ENCODE results near the gene RPLP2.

DNA sequence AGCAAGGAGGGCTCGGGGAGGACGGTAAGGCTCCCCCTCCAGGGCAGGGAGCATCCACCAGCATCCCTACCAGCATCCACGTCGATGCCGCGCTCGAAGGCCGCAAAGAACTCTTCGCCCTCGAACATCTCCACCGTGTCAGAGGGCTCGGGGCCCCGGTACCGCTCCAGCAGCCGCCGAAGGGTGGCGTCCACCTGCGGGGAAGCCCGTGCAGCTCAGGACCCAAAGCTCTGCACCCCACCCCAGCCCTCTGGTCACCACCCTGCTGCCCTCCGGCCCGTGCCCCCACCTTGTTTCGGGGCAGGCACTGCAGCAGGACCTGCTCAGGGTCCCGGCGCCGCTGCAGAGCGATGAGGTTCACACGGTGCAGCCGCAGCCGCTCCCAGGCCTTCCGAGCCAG, 9.3 kb upstream of the RPLP2 start:
- TF ChIP-seq, protein P1, sequence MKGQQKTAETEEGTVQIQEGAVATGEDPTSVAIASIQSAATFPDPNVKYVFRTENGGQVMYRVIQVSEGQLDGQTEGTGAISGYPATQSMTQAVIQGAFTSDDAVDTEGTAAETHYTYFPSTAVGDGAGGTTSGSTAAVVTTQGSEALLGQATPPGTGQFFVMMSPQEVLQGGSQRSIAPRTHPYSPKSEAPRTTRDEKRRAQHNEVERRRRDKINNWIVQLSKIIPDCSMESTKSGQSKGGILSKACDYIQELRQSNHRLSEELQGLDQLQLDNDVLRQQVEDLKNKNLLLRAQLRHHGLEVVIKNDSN (CRISPR knock-in tag; IDR thresholded peaks at IDR 0.05): no peak
- no peak for TF ChIP-seq ZNF232 (CRISPR knock-in tag; IDR thresholded peaks at IDR 0.05)
- TF ChIP-seq, protein P2, sequence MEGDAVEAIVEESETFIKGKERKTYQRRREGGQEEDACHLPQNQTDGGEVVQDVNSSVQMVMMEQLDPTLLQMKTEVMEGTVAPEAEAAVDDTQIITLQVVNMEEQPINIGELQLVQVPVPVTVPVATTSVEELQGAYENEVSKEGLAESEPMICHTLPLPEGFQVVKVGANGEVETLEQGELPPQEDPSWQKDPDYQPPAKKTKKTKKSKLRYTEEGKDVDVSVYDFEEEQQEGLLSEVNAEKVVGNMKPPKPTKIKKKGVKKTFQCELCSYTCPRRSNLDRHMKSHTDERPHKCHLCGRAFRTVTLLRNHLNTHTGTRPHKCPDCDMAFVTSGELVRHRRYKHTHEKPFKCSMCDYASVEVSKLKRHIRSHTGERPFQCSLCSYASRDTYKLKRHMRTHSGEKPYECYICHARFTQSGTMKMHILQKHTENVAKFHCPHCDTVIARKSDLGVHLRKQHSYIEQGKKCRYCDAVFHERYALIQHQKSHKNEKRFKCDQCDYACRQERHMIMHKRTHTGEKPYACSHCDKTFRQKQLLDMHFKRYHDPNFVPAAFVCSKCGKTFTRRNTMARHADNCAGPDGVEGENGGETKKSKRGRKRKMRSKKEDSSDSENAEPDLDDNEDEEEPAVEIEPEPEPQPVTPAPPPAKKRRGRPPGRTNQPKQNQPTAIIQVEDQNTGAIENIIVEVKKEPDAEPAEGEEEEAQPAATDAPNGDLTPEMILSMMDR (IDR thresholded peaks at IDR 0.05): no peak
